Activated CD8-positive, alpha-beta T cell treated with anti-CD3 and anti-CD28 coated beads for 36 hours (primary cell): ENCODE results near the gene TMEM120A. TPM values are rescaled to one million over a fixed set of nuclear protein-coding genes. Genes with fewer than 3 reads are reported as not detected.

Experiments
- ATAC-seq: fragments of 200-7000 bp; cut with Tn5 transposase; one replicate; pipeline ENCODE4 v1.10.0; 2021; ENCODE audit warnings: mild to moderate bottlenecking, moderate library complexity
- CTCF ChIA-PET: fragments of 350-600 bp; sonication (Branson Sonifier 250); formaldehyde crosslinking; loops from one replicate; lab custom pipeline; 2021; ENCODE audit warnings: antibody characterized with exemption; lab: Charles Lee
- POLR2A ChIA-PET: fragments of 350-600 bp; sonication (Branson Sonifier 250); formaldehyde crosslinking; loops from one replicate; lab custom pipeline; 2021; ENCODE audit warnings: antibody characterized with exemption; lab: Charles Lee
- DNase-seq: peaks from one replicate; pipeline ENCODE4 v3.0.0-alpha.2; 2020
- H3K27ac Mint-ChIP-seq: one replicate; pipeline ENCODE4 v1.8.0; 2021; ENCODE audit warnings: mild to moderate bottlenecking, mixed read lengths
- H3K27me3 Mint-ChIP-seq: one replicate; pipeline ENCODE4 v1.8.0; 2021; ENCODE audit warnings: mixed read lengths
- H3K36me3 Mint-ChIP-seq: one replicate; pipeline ENCODE4 v1.8.0; 2021; ENCODE audit warnings: low read depth, mixed read lengths
- H3K4me1 Mint-ChIP-seq: one replicate; pipeline ENCODE4 v1.8.0; 2021; ENCODE audit warnings: low read depth, mixed read lengths
- H3K4me3 Mint-ChIP-seq: one replicate; pipeline ENCODE4 v1.8.0; 2021; ENCODE audit warnings: mild to moderate bottlenecking, moderate library complexity, mixed read lengths
- H3K9me3 Mint-ChIP-seq: one replicate; pipeline ENCODE4 v1.8.0; 2021; ENCODE audit warnings: mixed read lengths
- CTCF ChIP-seq: fragments of 200-600 bp; IDR thresholded peaks from one replicate; pipeline ENCODE4 v1.8.0; 2022; ENCODE audit warnings: antibody characterized with exemption, mild to moderate bottlenecking
- intact Hi-C: fragments of 100-400 bp; cut with micrococcal nuclease; formaldehyde crosslinking; loops from one replicate; pipeline ENCODE4 v1.10.0; 2022
- total RNA-seq, 2 experiments: library from RNA; stranded (reverse); gene quantifications; one replicate each; pipeline ENCODE4 v1.2.3, GENCODE V29; 2021

TMEM120A gene
- total RNA-seq, 2 experiments from 2014 or later: 12.2 to 12.4 TPM

GRCh38 chr7:75991531-75992082 lies 2.8 kb downstream of the TMEM120A start:
- no peak overlapping the region for H3K4me3 Mint-ChIP-seq
- no peak for DNase-seq
- CTCF ChIA-PET: no interaction called here
- H3K4me1 Mint-ChIP-seq: peaks cover 7% of the 10 kb centered on the region
- no peak overlapping the region for H3K27ac Mint-ChIP-seq
- POLR2A ChIA-PET: no interaction called here
- intact Hi-C loops: no loop called here
- no peak for TF ChIP-seq CTCF
- ATAC-seq: no peak
- no peaks in the 10 kb centered on the region for H3K27me3 Mint-ChIP-seq
- H3K36me3 Mint-ChIP-seq: peaks cover 8% of the 10 kb centered on the region
- no peaks in the 10 kb centered on the region for H3K9me3 Mint-ChIP-seq

- intact Hi-C loops: no loop called here
- H3K27ac Mint-ChIP-seq: no peak overlapping the region
Measured at GRCh38 chr7:75989500-75990388, 4.7 kb downstream of the TMEM120A start.

GRCh38 chr7:75988568-75989499 lies 5.6 kb downstream of the TMEM120A start:
- no peaks in the 10 kb centered on the region for H3K9me3 Mint-ChIP-seq
- intact Hi-C loops: no loop called here

More at GRCh38 chr7:75989500-75990388, 4.7 kb downstream of the TMEM120A start:
- no peaks in the 10 kb centered on the region for H3K27me3 Mint-ChIP-seq
- peaks cover 4% of the 10 kb centered on the region for H3K36me3 Mint-ChIP-seq
- ATAC-seq: no peak
- no peak for TF ChIP-seq CTCF
- H3K4me1 Mint-ChIP-seq: peaks cover 4% of the 10 kb centered on the region
- no peak overlapping the region for H3K4me3 Mint-ChIP-seq
- ChIA-PET POLR2A (no interaction called here), CTCF (no interaction called here)
- no peak for DNase-seq
- no peaks in the 10 kb centered on the region for H3K9me3 Mint-ChIP-seq

GRCh38 chr7:75987805-75988567 lies 6.4 kb downstream of the TMEM120A start:
- TF ChIP-seq CTCF: no peak
- Mint-ChIP-seq H3K27me3 (no peaks in the 10 kb centered on the region), H3K4me3 (no peak overlapping the region), H3K9me3 (no peaks in the 10 kb centered on the region), H3K4me1 (peaks cover 3% of the 10 kb centered on the region), H3K36me3 (peaks cover 4% of the 10 kb centered on the region), H3K27ac (no peak overlapping the region)
- ChIA-PET CTCF (no interaction called here), POLR2A (no interaction called here)
- no peak for DNase-seq
- no peak for ATAC-seq
- intact Hi-C loops: no loop called here

More at GRCh38 chr7:75988568-75989499, 5.6 kb downstream of the TMEM120A start:
- DNase-seq (no peak), ATAC-seq (no peak)
- TF ChIP-seq CTCF: no peak
- Mint-ChIP-seq H3K4me1 (peaks cover 3% of the 10 kb centered on the region), H3K27ac (no peak overlapping the region), H3K4me3 (no peak overlapping the region), H3K27me3 (no peaks in the 10 kb centered on the region), H3K36me3 (peaks cover 4% of the 10 kb centered on the region)
- ChIA-PET POLR2A (no interaction called here), CTCF (no interaction called here)
